GM12878 (cell line): ENCODE results near the gene ASB2. TPM values are rescaled to one million over a fixed set of nuclear protein-coding genes. Genes with fewer than 3 reads are reported as not detected.

ENCODE experiments used
- CUX1 ChIP-seq: IDR thresholded peaks from 2 replicates; pipeline ENCODE4 v1.6.1; 2012; ENCODE audit warnings: improper control_type of control experiment, low read depth, low read length; ENCODE audit not compliant: insufficient replicate concordance
- E2F8 ChIP-seq: fragments of 450-650 bp; IDR thresholded peaks from 2 replicates; pipeline ENCODE4 v1.6.1; 2018; ENCODE audit warnings: mild to moderate bottlenecking, low read depth, moderate library complexity; ENCODE audit not compliant: partially characterized antibody
- HDAC2 ChIP-seq: fragments of 200-600 bp; sonication (generic); IDR thresholded peaks from 2 replicates; pipeline ENCODE4 v1.6.1; 2017
- MEF2A ChIP-seq: IDR thresholded peaks from 2 replicates; pipeline ENCODE4 v1.6.1; 2011; ENCODE audit warnings: low read depth, mild to moderate bottlenecking, low read length, moderate library complexity; ENCODE audit not compliant: insufficient read depth
- polyA plus RNA-seq, 11 experiments: library from polyadenylated mRNA; depleted of rRNA in 4 of 11; unstranded in 6 of 11; stranded (reverse) in 5 of 11; fragments of >200 nt; fragmentation: Nextera tagmentation in 4 of 11; fragmentation: Illumina TruSeq in 1 of 11; extraction: Ambion mirVana in 4 of 11; extraction: Trizol in 1 of 11; gene quantifications; 1 replicate in 1 of 11; 2 replicates in 10 of 11; pipeline versions ENCODE4 v1.2.1 to v1.2.3, GENCODE V29; 2011 to 2016; ENCODE audit warnings: inconsistent platforms in 2 of 11, missing spikeins in 2 of 11, low read depth in 1 of 11
- total RNA-seq, 4 experiments: library from RNA; depleted of rRNA in 3 of 4; stranded (reverse); fragments of >200 nt in 3 of 4; fragmentation: Illumina TruSeq in 1 of 4; extraction: Trizol in 1 of 4; gene quantifications; 2 replicates each; pipeline versions ENCODE4 v1.2.1 to v1.2.3, GENCODE V29; 2013 to 2021

The ASB2 gene
- total and polyA plus RNA-seq, 10 of the 15 experiments (the other 5 are each of a cell fraction or from before 2014, with no cell fraction given): 3.0 to 54.8 (median 33.5) TPM

GRCh38 chr14:93940437-93940836 is 35.9 kb downstream of the ASB2 start (continued):
- TF ChIP-seq CUX1 (no peak), E2F8 (no peak), HDAC2 (no peak), MEF2A (no peak)
